Activated T-cell treated with anti-CD3 and anti-CD28 coated beads for 24 hours (primary cell): ENCODE results near the gene TYMS.
A peak's percentile ranks its signal among the peaks of the same experiment; 100 is the strongest.

Experiments used
- DNase-seq: peaks from one replicate; pipeline ENCODE4 v3.0.0-alpha.2; 2020; ENCODE audit warnings: low read depth

TYMS gene

GRCh38 chr18:657311-658000 lies at the start of gene TYMS:
TSS of gene TYMS (plus strand) at chr18:657653. CDS start at chr18:657743, 90 bp downstream.
- DNase-seq = peak; percentile 22

- no peak for DNase-seq
Observed at GRCh38 chr18:607930-608329, 49.5 kb upstream of the TYMS start.

GRCh38 chr18:610214-610928 lies 47.1 kb upstream of the TYMS start:
- DNase-seq = no peak

- no peak for DNase-seq
Observed at GRCh38 chr18:612156-612555, 45.3 kb upstream of the TYMS start.

- DNase-seq = no peak
Observed at GRCh38 chr18:614193-614592, 43.3 kb upstream of the TYMS start.

- DNase-seq = no peak
Observed at GRCh38 chr18:615092-615521, 42.3 kb upstream of the TYMS start.

GRCh38 chr18:615773-616172 lies 41.7 kb upstream of the TYMS start:
- no peak for DNase-seq

- no peak for DNase-seq
Observed at GRCh38 chr18:616380-616995, 41.0 kb upstream of the TYMS start.

- no peak for DNase-seq
Observed at GRCh38 chr18:617970-618504, 39.4 kb upstream of the TYMS start.

- no peak for DNase-seq
Observed at GRCh38 chr18:618618-619017, 38.8 kb upstream of the TYMS start.

- no peak for DNase-seq
Observed at GRCh38 chr18:621291-622043, 36.0 kb upstream of the TYMS start.

GRCh38 chr18:622289-622688 lies 35.2 kb upstream of the TYMS start:
- DNase-seq = no peak

GRCh38 chr18:623761-624620 lies 33.5 kb upstream of the TYMS start:
- peak; percentile 35 for DNase-seq

- no peak for DNase-seq
Observed at GRCh38 chr18:627231-627630, 30.2 kb upstream of the TYMS start.

GRCh38 chr18:629269-630150 lies 27.9 kb upstream of the TYMS start:
- no peak for DNase-seq

GRCh38 chr18:631560-631959 lies 25.9 kb upstream of the TYMS start:
- DNase-seq = no peak

GRCh38 chr18:634551-635045 lies 22.9 kb upstream of the TYMS start:
- DNase-seq = no peak

- DNase-seq = no peak
Observed at GRCh38 chr18:635171-635570, 22.3 kb upstream of the TYMS start.

- no peak for DNase-seq
Observed at GRCh38 chr18:641224-641623, 16.2 kb upstream of the TYMS start.

GRCh38 chr18:644395-645004 lies 13.0 kb upstream of the TYMS start:
- no peak for DNase-seq
